CD14-positive monocyte (primary cell): ENCODE data around the gene CDH4. TPM values are rescaled to one million over a fixed set of nuclear protein-coding genes. Genes with fewer than 3 reads are reported as not detected.

ENCODE experiments used
- DNase-seq, 3 donors: peaks; one replicate each; pipeline ENCODE4 v3.0.0-alpha.2; 2011 to 2022
- H2AFZ ChIP-seq: 2 replicates; pipeline ENCODE4 v1.6.0; 2012; ENCODE audit warnings: mild to moderate bottlenecking, low read depth, low read length, inconsistent platforms; ENCODE audit not compliant: insufficient read depth, poor library complexity, severe bottlenecking
- H3K27ac ChIP-seq, 2 donors: 1 replicate in 1 of 2; 2 replicates in 1 of 2; pipeline ENCODE4 v1.5.1; 2012 to 2013; ENCODE audit warnings: low read length in 2 of 2, control low read depth in 1 of 2, inconsistent platforms in 1 of 2, low read depth in 1 of 2, mild to moderate bottlenecking in 1 of 2
- H3K27me3 ChIP-seq, 2 donors: one replicate each; pipeline versions ENCODE4 v1.6.0 to v1.6.1; 2011 to 2013; ENCODE audit warnings: low read length in 2 of 2; ENCODE audit not compliant: control insufficient read depth in 2 of 2, insufficient read depth in 2 of 2
- H3K36me3 ChIP-seq, 2 donors: replicated peaks in 1 of 2; 1 replicate in 1 of 2; 2 replicates in 1 of 2; pipeline versions ENCODE4 v1.5.1 to v1.6.1; 2012 to 2013; ENCODE audit warnings: low read length in 2 of 2, control low read depth in 1 of 2, inconsistent platforms in 1 of 2, mild to moderate bottlenecking in 1 of 2; ENCODE audit not compliant: insufficient read depth in 2 of 2, control insufficient read depth in 1 of 2
- H3K4me1 ChIP-seq, 2 donors: 1 replicate in 1 of 2; 2 replicates in 1 of 2; pipeline versions ENCODE4 v1.5.1 to v1.6.1; 2012 to 2013; ENCODE audit warnings: low read length in 2 of 2, control low read depth in 1 of 2, inconsistent platforms in 1 of 2, mild to moderate bottlenecking in 1 of 2, moderate library complexity in 1 of 2; ENCODE audit not compliant: insufficient read depth in 2 of 2, control insufficient read depth in 1 of 2
- H3K4me2 ChIP-seq: replicated peaks from 2 replicates; pipeline ENCODE3; 2012; ENCODE audit warnings: low read length, moderate library complexity, mild to moderate bottlenecking; ENCODE audit not compliant: poor library complexity, severe bottlenecking; ENCODE audit errors: extremely low read depth
- H3K4me3 ChIP-seq, 3 experiments: fragments of 200-600 bp in 1 of 3; sonication (generic) in 1 of 3; replicated peaks in 1 of 3; 1 replicate in 2 of 3; 2 replicates in 1 of 3; pipeline ENCODE4 v1.5.1; 2011 to 2013; ENCODE audit warnings: low read length in 3 of 3, mild to moderate bottlenecking in 3 of 3, control low read depth in 2 of 3, low read depth in 2 of 3, inconsistent platforms in 1 of 3, moderate library complexity in 1 of 3
- H3K79me2 ChIP-seq: 2 replicates; pipeline ENCODE4 v1.6.0; 2012; ENCODE audit warnings: mild to moderate bottlenecking, control low read depth, inconsistent platforms, low read length, moderate library complexity; ENCODE audit not compliant: insufficient read depth
- H3K9ac ChIP-seq: 2 replicates; pipeline ENCODE4 v1.6.0; 2017; ENCODE audit warnings: low read length, mild to moderate bottlenecking; ENCODE audit not compliant: insufficient read depth, poor library complexity, severe bottlenecking
- H3K9me3 ChIP-seq, 2 donors: replicated peaks in 1 of 2; 1 replicate in 1 of 2; 2 replicates in 1 of 2; pipeline versions ENCODE4 v1.5.1 to v1.6.1; 2012 to 2013; ENCODE audit warnings: low read length in 2 of 2, control low read depth in 1 of 2; ENCODE audit not compliant: control insufficient read depth in 1 of 2, insufficient read depth in 1 of 2
- H4K20me1 ChIP-seq: 2 replicates; pipeline ENCODE4 v1.6.0; 2012; ENCODE audit warnings: mild to moderate bottlenecking, low read length, control low read depth, moderate library complexity; ENCODE audit not compliant: insufficient read depth
- H3K27ac Mint-ChIP-seq, 7 donors: one replicate each; pipeline ENCODE4 v1.8.0; 2020; ENCODE audit warnings: mild to moderate bottlenecking in 7 of 7, mixed read lengths in 7 of 7, moderate library complexity in 6 of 7, inconsistent platforms in 2 of 7
- H3K27me3 Mint-ChIP-seq, 3 donors: one replicate each; pipeline ENCODE4 v1.8.0; 2021 to 2022; ENCODE audit warnings: low read depth in 3 of 3, mild to moderate bottlenecking in 3 of 3, mixed read lengths in 3 of 3, moderate library complexity in 3 of 3, inconsistent platforms in 1 of 3
- H3K36me3 Mint-ChIP-seq, 2 donors: one replicate each; pipeline ENCODE4 v1.8.0; 2020; ENCODE audit warnings: mixed read lengths in 2 of 2, inconsistent platforms in 1 of 2, mild to moderate bottlenecking in 1 of 2
- H3K4me1 Mint-ChIP-seq: one replicate; pipeline ENCODE4 v1.8.0; 2020; ENCODE audit warnings: mild to moderate bottlenecking, mixed read lengths
- H3K4me3 Mint-ChIP-seq, 2 donors: one replicate each; pipeline ENCODE4 v1.8.0; 2020; ENCODE audit warnings: mild to moderate bottlenecking in 2 of 2, mixed read lengths in 2 of 2, moderate library complexity in 1 of 2
- H3K9me3 Mint-ChIP-seq, 7 donors: one replicate each; pipeline ENCODE4 v1.8.0; 2020 to 2022; ENCODE audit warnings: mixed read lengths in 7 of 7, mild to moderate bottlenecking in 6 of 7, moderate library complexity in 6 of 7, inconsistent platforms in 2 of 7
- CTCF ChIP-seq: fragments of 200-600 bp; IDR thresholded peaks from one replicate; pipeline ENCODE4 v1.8.0; 2022; ENCODE audit warnings: antibody characterized with exemption, mild to moderate bottlenecking
- WGBS: methylation state at CpG from one replicate; pipeline ENCODE4 v1.1.5; 2013; ENCODE audit warnings: missing lambda C conversion rate; ENCODE audit not compliant: insufficient coverage; 5-methylcytosine and 5-hydroxymethylcytosine counted together
- intact Hi-C, 2 donors: fragments of 100-400 bp; cut with micrococcal nuclease; formaldehyde crosslinking; loops; one replicate each; pipeline versions ENCODE4 v1.15.0 to v1.15.1; 2023
- polyA plus RNA-seq, 3 donors: library from polyadenylated mRNA; depleted of rRNA in 1 of 3; unstranded in 2 of 3; stranded (reverse) in 1 of 3; fragments of 300-500 nt in 2 of 3; fragments of >200 nt in 1 of 3; fragmentation: Illumina TruSeq in 2 of 3; gene quantifications; 1 replicate in 2 of 3; 2 replicates in 1 of 3; pipeline ENCODE4 v1.2.3, GENCODE V29; 2012 to 2021

Gene CDH4
- polyA plus RNA-seq, 3 donors: not detected

GRCh38 chr20:61382194-61382593, 130.1 kb downstream of the CDH4 start:
- H3K4me1 ChIP-seq: no peaks in the 10 kb centered on the region
- H3K27ac ChIP-seq: no peak overlapping the region
- Mint-ChIP-seq H3K4me3 (no peak overlapping the region), H3K27me3 (peaks cover 0 to 3% (median 1%) of the 10 kb centered on the region in 3 donors), H3K36me3 (no peaks in the 10 kb centered on the region), H3K4me1 (no peaks in the 10 kb centered on the region), H3K9me3 (peaks cover 14 to 44% (median 29%) of the 10 kb centered on the region in 7 donors), H3K27ac (no peak overlapping the region)
- H3K9ac ChIP-seq: no peak overlapping the region
- H3K9me3 ChIP-seq: peaks cover 38 to 60% of the 10 kb centered on the region in 2 donors
- no peaks in the 10 kb centered on the region for H3K27me3 ChIP-seq
- 90% methylated on average over 3 of the region's 3 CpGs for WGBS
- DNase-seq: no peak
- no peaks in the 10 kb centered on the region for H3K36me3 ChIP-seq
- H3K4me3 ChIP-seq: no peak overlapping the region
- no peak overlapping the region for H3K4me2 ChIP-seq
- intact Hi-C loops: no loop called here
- H2AFZ ChIP-seq: no peak overlapping the region
- H3K79me2 ChIP-seq: no peaks in the 10 kb centered on the region
- no peaks in the 10 kb centered on the region for H4K20me1 ChIP-seq
- no peak for TF ChIP-seq CTCF

- H3K9ac ChIP-seq: no peak overlapping the region
- H3K4me1 ChIP-seq: no peaks in the 10 kb centered on the region
- no peaks in the 10 kb centered on the region for H3K36me3 Mint-ChIP-seq
- peaks cover 5% of the 10 kb centered on the region for H3K4me1 Mint-ChIP-seq
- no peaks in the 10 kb centered on the region for H3K27me3 ChIP-seq
- no peaks in the 10 kb centered on the region for H3K36me3 ChIP-seq
- peaks cover 36 to 65% of the 10 kb centered on the region in 2 donors for H3K9me3 ChIP-seq
- H3K27ac ChIP-seq: no peak overlapping the region
- H3K27me3 Mint-ChIP-seq: peaks cover 0 to 3% (median 1%) of the 10 kb centered on the region in 3 donors
- WGBS: 97% methylated on average over 11 of the region's 11 CpGs
- no peak overlapping the region for H3K4me3 Mint-ChIP-seq
- no peak for DNase-seq
- no peak overlapping the region for H3K4me2 ChIP-seq
- no peaks in the 10 kb centered on the region for H4K20me1 ChIP-seq
- H3K4me3 ChIP-seq: no peak overlapping the region
- H3K9me3 Mint-ChIP-seq: peaks cover 22 to 51% (median 37%) of the 10 kb centered on the region in 7 donors
- intact Hi-C loops: no loop called here
- no peak overlapping the region for H3K27ac Mint-ChIP-seq
- H2AFZ ChIP-seq: no peak overlapping the region
- no peak for TF ChIP-seq CTCF
- no peaks in the 10 kb centered on the region for H3K79me2 ChIP-seq
These were observed 133.2 kb downstream of the CDH4 start for GRCh38 chr20:61385296-61385695.
